Measurements from ENCODE around the gene FAM181B.

Gene FAM181B

GRCh38 chr11:82775736-82776346, 42.2 kb upstream of the FAM181B start:
- TF ChIP-seq SIN3A (IDR thresholded peaks at IDR 0.05; ENCODE audit: borderline replicate concordance, insufficient read depth, low read length) (no peak), TAF1 (IDR thresholded peaks at IDR 0.05; ENCODE audit: borderline replicate concordance, insufficient read depth, low read length) (no peak), REST (IDR thresholded peaks at IDR 0.05; ENCODE audit: insufficient read depth in 1 of 2, low read depth in 2 of 2, low read length in 2 of 2) (no peak), FOXP2 (optimal IDR thresholded peaks at IDR 0.05; ENCODE audit: borderline replicate concordance, extremely low read depth, extremely low read length, insufficient read depth) (no peak), POLR2AphosphoS5 (IDR thresholded peaks at IDR 0.05; ENCODE audit: low read depth, low read length) (no peak)

GRCh38 chr11:82775218-82775617, 41.6 kb upstream of the FAM181B start:
- no peak for TF ChIP-seq SIN3A (IDR thresholded peaks at IDR 0.05; ENCODE audit: borderline replicate concordance, insufficient read depth, low read length)
- TF ChIP-seq POLR2AphosphoS5 (IDR thresholded peaks at IDR 0.05; ENCODE audit: low read depth, low read length), result no peak
- no peak for TF ChIP-seq FOXP2 (optimal IDR thresholded peaks at IDR 0.05; ENCODE audit: borderline replicate concordance, extremely low read depth, extremely low read length, insufficient read depth)
- TF ChIP-seq REST (IDR thresholded peaks at IDR 0.05; ENCODE audit: insufficient read depth in 1 of 2, low read depth in 2 of 2, low read length in 2 of 2), result no peak
- no peak for TF ChIP-seq TAF1 (IDR thresholded peaks at IDR 0.05; ENCODE audit: borderline replicate concordance, insufficient read depth, low read length)

- TF ChIP-seq POLR2AphosphoS5 (IDR thresholded peaks at IDR 0.05; ENCODE audit: low read depth, low read length), result no peak
- no peak for TF ChIP-seq REST (IDR thresholded peaks at IDR 0.05; ENCODE audit: insufficient read depth in 1 of 2, low read depth in 2 of 2, low read length in 2 of 2)
- TF ChIP-seq FOXP2 (optimal IDR thresholded peaks at IDR 0.05; ENCODE audit: borderline replicate concordance, extremely low read depth, extremely low read length, insufficient read depth), result no peak
- TF ChIP-seq TAF1 (IDR thresholded peaks at IDR 0.05; ENCODE audit: borderline replicate concordance, insufficient read depth, low read length), result no peak
- TF ChIP-seq SIN3A (IDR thresholded peaks at IDR 0.05; ENCODE audit: borderline replicate concordance, insufficient read depth, low read length), result no peak
Measured at GRCh38 chr11:82771781-82772180, 38.1 kb upstream of the FAM181B start.

GRCh38 chr11:82767123-82767522, 33.5 kb upstream of the FAM181B start:
- no peak for TF ChIP-seq SIN3A (IDR thresholded peaks at IDR 0.05; ENCODE audit: borderline replicate concordance, insufficient read depth, low read length)
- no peak for TF ChIP-seq REST (IDR thresholded peaks at IDR 0.05; ENCODE audit: insufficient read depth in 1 of 2, low read depth in 2 of 2, low read length in 2 of 2)
- no peak for TF ChIP-seq FOXP2 (optimal IDR thresholded peaks at IDR 0.05; ENCODE audit: borderline replicate concordance, extremely low read depth, extremely low read length, insufficient read depth)
- TF ChIP-seq POLR2AphosphoS5 (IDR thresholded peaks at IDR 0.05; ENCODE audit: low read depth, low read length), result no peak
- no peak for TF ChIP-seq TAF1 (IDR thresholded peaks at IDR 0.05; ENCODE audit: borderline replicate concordance, insufficient read depth, low read length)
